ENCODE data around the gene ETNPPL.

Gene ETNPPL
- total RNA-seq, result 0 to 0.13 (median 0) reads per million in 9 experiments

DNA sequence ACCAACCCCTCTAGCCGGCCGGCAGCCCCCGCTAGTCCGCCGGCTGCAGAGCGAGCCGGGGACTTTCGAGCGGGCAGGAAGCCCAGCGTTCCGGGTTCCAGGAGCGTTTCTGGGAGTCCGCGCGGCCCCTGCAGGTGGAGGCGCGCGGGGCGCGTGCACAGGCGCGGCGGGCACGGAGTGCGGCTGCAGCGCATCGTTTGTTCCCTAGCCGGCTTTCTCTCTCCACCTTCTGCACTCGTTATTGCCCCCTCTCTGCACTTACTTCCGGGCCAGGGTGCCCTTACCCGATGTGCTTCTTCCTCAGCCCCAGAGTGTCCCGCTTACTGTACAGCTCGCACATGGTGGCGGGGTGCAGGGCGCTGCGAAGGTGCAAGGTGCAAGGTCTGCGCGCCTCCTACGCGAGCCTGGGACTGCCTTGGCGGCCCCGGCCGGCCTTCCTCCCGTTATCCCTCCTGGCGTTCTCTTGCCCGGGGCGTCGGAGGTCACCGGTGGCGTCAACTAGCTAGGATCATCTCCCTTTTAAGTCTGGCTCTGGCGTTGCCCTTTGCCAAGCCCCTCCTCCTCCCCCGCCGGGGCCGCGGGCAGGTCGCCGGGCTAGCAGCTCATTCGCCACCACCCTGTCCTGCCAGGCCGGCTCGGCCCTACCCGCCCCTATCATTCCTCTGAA is at the start of gene ETNPPL:
Gene ETNPPL (minus strand): TSS at position 495 of the 667 bp plus-strand sequence. CDS start 155 bp downstream, at position 340.
- ATAC-seq (replicated peaks) (peak; percentile 66), DNase-seq (peak in 1 of 3 experiments; percentile 3)
- peak within 1 kb of the TSS; percentile 72 to 74 for H3K4me3 Mint-ChIP-seq
- no peaks in the 10 kb centered on the region for H3K9me3 Mint-ChIP-seq
- H3K36me3 Mint-ChIP-seq (ENCODE audit: insufficient read depth), result no peaks in the 10 kb centered on the region
- peaks cover 39 to 42% of the 10 kb centered on the region in 2 donors for H3K27me3 Mint-ChIP-seq
- peak within 1 kb of the TSS in 1 of 2 donors; percentile 1 for H3K27ac Mint-ChIP-seq
- peaks cover 11 to 12% of the 10 kb centered on the region in 2 donors for H3K4me1 Mint-ChIP-seq (ENCODE audit: low read depth in 2 of 2)

DNA sequence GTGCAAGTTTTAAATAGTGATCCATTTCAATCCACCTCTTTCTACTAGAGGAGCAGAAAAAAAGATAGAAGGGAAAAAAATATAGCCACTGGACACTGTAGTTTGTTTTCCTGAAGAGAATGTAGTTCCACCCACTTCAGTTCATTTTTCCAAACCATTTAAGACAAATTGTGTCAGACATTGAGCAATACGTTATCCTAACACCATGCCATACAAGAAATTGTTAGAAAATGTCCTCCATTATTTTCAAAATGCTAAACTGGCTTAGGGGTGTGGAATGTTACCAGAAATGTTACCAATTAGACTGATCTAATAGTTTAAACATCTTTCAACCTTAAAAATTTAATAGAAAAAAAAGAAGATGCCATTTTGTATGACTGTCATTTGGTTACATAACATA is 48.6 kb upstream of the ETNPPL start:
- ATAC-seq (replicated peaks) (no peak), DNase-seq (no peak)
- Mint-ChIP-seq H3K27me3 (peaks cover 19 to 26% of the 10 kb centered on the region in 2 donors), H3K27ac (no peak overlapping the region), H3K4me1 (ENCODE audit: low read depth in 2 of 2) (no peaks in the 10 kb centered on the region), H3K4me3 (no peak overlapping the region), H3K9me3 (no peaks in the 10 kb centered on the region), H3K36me3 (ENCODE audit: insufficient read depth) (no peaks in the 10 kb centered on the region)

DNA sequence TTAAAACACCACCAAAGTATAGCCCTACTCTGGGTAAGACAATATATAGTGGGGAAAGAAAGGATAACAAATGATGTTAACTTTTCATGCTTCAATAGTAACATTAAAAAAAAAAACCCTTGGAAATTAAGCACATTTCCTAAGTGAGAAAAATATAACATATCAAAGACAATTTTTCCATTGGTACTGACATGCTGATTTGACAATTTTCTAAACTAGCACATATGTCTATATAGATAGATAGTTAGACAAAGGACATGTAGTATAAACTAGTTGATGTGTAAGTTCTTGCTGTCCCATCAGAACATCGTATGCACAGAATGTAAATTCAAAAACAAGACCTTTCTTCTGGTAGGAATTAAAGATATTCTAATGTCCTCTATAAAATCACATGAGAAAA is 47.2 kb upstream of the ETNPPL start:
- Mint-ChIP-seq H3K27ac (no peak overlapping the region), H3K4me3 (no peak overlapping the region), H3K4me1 (ENCODE audit: low read depth in 2 of 2) (no peaks in the 10 kb centered on the region), H3K9me3 (no peaks in the 10 kb centered on the region), H3K27me3 (peaks cover 8 to 19% of the 10 kb centered on the region in 2 donors), H3K36me3 (ENCODE audit: insufficient read depth) (no peaks in the 10 kb centered on the region)
- DNase-seq (no peak), ATAC-seq (replicated peaks) (no peak)

DNA sequence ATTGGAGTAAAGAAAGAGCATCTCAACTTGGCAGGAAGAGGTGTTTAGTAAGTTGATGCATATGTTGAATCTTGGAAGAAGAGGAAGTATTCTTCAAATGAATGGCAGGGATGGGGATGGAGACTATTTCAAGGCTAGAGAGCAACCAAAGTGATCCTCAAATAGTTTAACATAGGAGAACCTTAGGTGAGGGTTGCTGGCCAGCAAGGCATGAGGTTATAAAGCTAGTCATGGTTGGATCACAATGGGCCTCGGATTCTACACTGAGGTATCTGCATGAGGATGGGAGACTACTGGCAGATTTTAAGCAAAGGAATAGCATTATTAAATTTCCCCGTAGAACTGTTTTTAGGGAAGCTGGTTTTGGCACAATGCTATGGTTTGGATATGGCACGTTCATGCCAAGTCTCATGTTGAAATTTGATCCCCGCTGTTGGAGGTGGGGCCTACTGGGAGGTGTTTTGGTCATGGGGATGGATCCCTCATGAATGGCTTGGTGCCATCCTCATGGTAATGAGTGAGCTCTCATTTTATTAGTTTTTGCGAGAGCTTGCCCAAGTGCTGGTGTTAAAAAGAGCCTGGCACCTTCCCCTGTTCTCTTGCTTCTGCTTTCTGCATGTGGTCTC is 41.9 kb upstream of the ETNPPL start:
- Mint-ChIP-seq H3K27ac (no peak overlapping the region), H3K27me3 (peaks cover 0 to 8% of the 10 kb centered on the region in 2 donors), H3K9me3 (no peaks in the 10 kb centered on the region), H3K4me3 (no peak overlapping the region), H3K36me3 (ENCODE audit: insufficient read depth) (no peaks in the 10 kb centered on the region), H3K4me1 (ENCODE audit: low read depth in 2 of 2) (no peaks in the 10 kb centered on the region)
- ATAC-seq (replicated peaks) (no peak), DNase-seq (no peak)

DNA sequence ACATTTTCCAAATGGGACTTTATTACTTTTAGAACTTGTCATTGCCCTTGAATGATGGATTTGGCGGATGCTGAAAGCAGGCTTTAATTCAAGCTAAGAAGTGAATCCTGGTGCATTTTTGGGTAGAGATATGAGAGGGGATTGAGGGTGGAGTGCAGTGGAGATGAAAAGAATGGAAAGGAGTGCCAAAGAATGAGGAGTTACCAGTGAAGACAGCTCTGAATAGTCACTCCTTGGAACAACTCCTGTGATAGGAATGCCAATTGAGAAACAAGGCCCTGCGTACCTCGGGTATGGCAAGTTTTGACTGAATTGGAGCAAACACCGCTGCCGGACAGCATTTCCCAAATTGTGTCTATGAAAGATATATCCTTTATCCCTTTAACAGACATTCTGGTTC is 36.5 kb upstream of the ETNPPL start:
- DNase-seq (no peak), ATAC-seq (replicated peaks) (no peak)
- Mint-ChIP-seq H3K4me3 (no peak overlapping the region), H3K27ac (no peak overlapping the region), H3K36me3 (ENCODE audit: insufficient read depth) (no peaks in the 10 kb centered on the region), H3K4me1 (ENCODE audit: low read depth in 2 of 2) (no peaks in the 10 kb centered on the region), H3K27me3 (peaks cover 6% of the 10 kb centered on the region in 2 donors), H3K9me3 (no peaks in the 10 kb centered on the region)

DNA sequence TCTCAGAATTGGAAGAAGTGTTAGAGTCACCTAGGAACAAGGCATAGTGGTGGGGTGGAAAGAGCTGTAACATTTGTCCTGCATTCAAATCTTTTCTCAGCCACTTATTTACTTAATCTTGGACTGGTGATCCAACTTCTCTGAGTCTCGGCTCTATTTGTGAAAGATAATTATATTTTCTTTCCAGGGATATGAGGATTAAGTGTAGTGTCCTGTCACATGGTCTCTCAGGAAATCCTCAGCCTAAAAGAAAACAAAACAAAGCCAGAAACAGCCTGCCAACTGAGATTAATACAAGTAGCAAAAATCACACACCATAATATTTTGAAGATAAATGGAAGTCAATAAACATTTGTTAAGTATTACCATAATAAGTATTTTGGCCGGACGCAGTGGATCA is 33.3 kb upstream of the ETNPPL start:
- H3K36me3 Mint-ChIP-seq (ENCODE audit: insufficient read depth), result no peaks in the 10 kb centered on the region
- no peak overlapping the region for H3K4me3 Mint-ChIP-seq
- ATAC-seq (replicated peaks), result no peak
- DNase-seq, result no peak
- H3K9me3 Mint-ChIP-seq, result no peaks in the 10 kb centered on the region
- peaks cover 6% of the 10 kb centered on the region in 2 donors for H3K27me3 Mint-ChIP-seq
- H3K27ac Mint-ChIP-seq, result no peak overlapping the region
- H3K4me1 Mint-ChIP-seq (ENCODE audit: low read depth in 2 of 2), result no peaks in the 10 kb centered on the region

DNA sequence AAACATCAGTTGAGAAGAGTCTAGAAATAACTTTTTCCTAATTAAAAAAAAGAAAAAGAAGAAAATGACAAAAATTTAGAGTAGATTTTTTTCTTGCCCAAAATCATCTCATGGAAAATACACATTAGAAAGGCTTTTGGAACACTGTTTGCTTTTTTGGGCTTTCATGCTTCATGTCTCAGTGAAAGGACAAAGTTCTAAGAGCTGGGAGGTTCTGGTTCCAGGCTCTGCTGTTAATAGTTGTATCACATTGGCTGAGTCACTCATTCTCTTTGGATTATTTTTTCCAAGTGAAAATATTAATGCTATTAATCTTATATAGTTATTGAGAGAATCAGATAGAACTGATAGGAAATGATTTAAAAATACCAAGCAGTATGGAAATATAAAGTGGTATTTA is 32.9 kb upstream of the ETNPPL start:
- no peaks in the 10 kb centered on the region for H3K36me3 Mint-ChIP-seq (ENCODE audit: insufficient read depth)
- no peaks in the 10 kb centered on the region for H3K4me1 Mint-ChIP-seq (ENCODE audit: low read depth in 2 of 2)
- no peak overlapping the region for H3K27ac Mint-ChIP-seq
- no peak overlapping the region for H3K4me3 Mint-ChIP-seq
- ATAC-seq (replicated peaks) (no peak), DNase-seq (no peak)
- peaks cover 6% of the 10 kb centered on the region in 2 donors for H3K27me3 Mint-ChIP-seq
- no peaks in the 10 kb centered on the region for H3K9me3 Mint-ChIP-seq

DNA sequence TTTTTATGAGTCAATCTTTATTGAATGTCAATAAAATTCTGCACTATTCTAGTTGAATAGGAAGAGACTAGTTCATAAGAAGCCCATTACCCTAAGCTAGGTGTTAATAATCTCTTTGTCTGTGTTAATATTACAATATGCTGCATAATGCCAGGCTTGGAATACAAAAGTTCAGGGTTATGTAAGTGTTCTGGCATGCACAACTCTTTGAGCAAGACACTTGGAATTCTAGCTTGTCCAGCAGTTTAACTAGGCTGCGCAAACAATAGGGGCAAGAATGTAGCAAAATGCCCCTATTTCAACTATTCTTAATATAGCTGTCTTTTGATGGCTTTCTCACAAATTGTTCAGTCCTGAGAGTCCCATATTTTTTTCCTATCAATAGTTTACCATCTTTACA is 31.3 kb upstream of the ETNPPL start:
- no peak overlapping the region for H3K27ac Mint-ChIP-seq
- DNase-seq, result no peak
- H3K4me3 Mint-ChIP-seq, result no peak overlapping the region
- H3K4me1 Mint-ChIP-seq (ENCODE audit: low read depth in 2 of 2), result no peaks in the 10 kb centered on the region
- ATAC-seq (replicated peaks), result no peak
- H3K36me3 Mint-ChIP-seq (ENCODE audit: insufficient read depth), result peaks cover 3% of the 10 kb centered on the region
- peaks cover 6% of the 10 kb centered on the region in 2 donors for H3K27me3 Mint-ChIP-seq
- no peaks in the 10 kb centered on the region for H3K9me3 Mint-ChIP-seq

DNA sequence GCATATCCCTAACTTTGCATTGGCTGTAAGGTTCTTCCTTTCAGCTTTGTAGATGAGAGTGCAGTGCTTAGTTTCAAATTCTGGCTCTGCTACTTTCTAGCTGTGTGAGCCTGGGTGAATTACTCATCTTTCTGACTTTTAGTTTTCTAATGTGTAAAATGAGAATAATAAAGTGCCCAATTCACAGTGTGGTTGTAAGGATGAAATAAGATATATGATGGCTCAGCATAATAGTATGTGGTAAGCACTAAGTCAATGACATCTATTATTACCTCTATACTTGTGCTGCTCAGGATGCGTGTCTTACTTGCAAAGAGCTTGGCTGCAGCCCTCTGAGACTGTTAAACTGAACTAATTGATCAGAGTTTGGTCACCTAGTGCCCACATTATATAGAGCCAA is 30.6 kb upstream of the ETNPPL start:
- no peaks in the 10 kb centered on the region for H3K9me3 Mint-ChIP-seq
- peaks cover 6% of the 10 kb centered on the region in 2 donors for H3K27me3 Mint-ChIP-seq
- H3K36me3 Mint-ChIP-seq (ENCODE audit: insufficient read depth), result peaks cover 3% of the 10 kb centered on the region
- H3K4me3 Mint-ChIP-seq, result no peak overlapping the region
- H3K4me1 Mint-ChIP-seq (ENCODE audit: low read depth in 2 of 2), result no peaks in the 10 kb centered on the region
- no peak for ATAC-seq (replicated peaks)
- no peak for DNase-seq
- H3K27ac Mint-ChIP-seq, result no peak overlapping the region

DNA sequence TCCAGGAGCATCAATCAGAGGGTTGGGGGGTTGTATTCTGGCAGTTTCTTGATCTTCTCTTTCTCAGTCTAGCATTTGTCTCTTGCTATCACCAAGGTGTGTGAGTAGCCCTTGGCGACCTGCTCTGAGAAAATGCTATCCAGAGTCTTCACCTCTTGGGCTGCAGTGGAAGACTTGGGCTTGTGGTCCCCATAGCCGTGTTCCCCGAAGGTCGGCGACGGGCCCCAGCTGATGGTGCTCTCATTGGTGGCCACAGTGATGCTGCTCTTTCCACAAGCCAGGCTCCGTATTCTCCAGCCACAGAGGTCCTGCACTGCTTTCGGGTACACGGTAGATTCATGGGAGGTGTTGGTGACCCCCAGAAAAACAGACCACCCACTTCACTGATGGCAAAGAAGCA is 25.9 kb upstream of the ETNPPL start:
- Mint-ChIP-seq H3K27me3 (peaks cover 0 to 18% of the 10 kb centered on the region in 2 donors), H3K9me3 (no peaks in the 10 kb centered on the region)

DNA sequence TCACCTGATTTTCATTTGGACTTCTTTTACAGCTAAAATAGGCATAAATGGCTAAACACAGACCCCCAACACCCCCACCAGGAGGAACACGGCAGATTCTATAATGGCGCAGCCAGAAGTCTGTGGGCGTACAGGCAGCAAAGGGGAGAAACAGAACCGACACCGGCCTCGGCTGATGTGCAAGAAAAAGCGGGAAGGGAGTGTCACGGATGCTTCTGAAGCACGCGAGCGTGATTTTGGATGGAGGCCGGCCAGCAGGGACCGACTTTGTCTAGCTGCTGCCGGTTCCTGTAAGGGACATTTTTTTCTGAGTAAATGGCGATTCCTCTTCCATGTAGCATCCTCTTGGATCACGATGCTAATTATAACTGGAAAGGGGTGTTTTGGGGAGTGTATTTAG is 24.9 kb upstream of the ETNPPL start:
- ATAC-seq (replicated peaks) (no peak), DNase-seq (no peak)
- H3K36me3 Mint-ChIP-seq (ENCODE audit: insufficient read depth), result peaks cover 6% of the 10 kb centered on the region
- H3K27ac Mint-ChIP-seq, result no peak overlapping the region
- H3K4me3 Mint-ChIP-seq, result no peak overlapping the region
- H3K9me3 Mint-ChIP-seq, result no peaks in the 10 kb centered on the region
- no peaks in the 10 kb centered on the region for H3K4me1 Mint-ChIP-seq (ENCODE audit: low read depth in 2 of 2)
- H3K27me3 Mint-ChIP-seq, result peaks cover 0 to 18% of the 10 kb centered on the region in 2 donors

More for the DNA sequence above, 25.9 kb upstream of the ETNPPL start:
- ATAC-seq (replicated peaks), result no peak
- peaks cover 6% of the 10 kb centered on the region for H3K36me3 Mint-ChIP-seq (ENCODE audit: insufficient read depth)
- DNase-seq, result no peak
- H3K4me3 Mint-ChIP-seq, result no peak overlapping the region
- H3K4me1 Mint-ChIP-seq (ENCODE audit: low read depth in 2 of 2), result no peaks in the 10 kb centered on the region
- H3K27ac Mint-ChIP-seq, result no peak overlapping the region

DNA sequence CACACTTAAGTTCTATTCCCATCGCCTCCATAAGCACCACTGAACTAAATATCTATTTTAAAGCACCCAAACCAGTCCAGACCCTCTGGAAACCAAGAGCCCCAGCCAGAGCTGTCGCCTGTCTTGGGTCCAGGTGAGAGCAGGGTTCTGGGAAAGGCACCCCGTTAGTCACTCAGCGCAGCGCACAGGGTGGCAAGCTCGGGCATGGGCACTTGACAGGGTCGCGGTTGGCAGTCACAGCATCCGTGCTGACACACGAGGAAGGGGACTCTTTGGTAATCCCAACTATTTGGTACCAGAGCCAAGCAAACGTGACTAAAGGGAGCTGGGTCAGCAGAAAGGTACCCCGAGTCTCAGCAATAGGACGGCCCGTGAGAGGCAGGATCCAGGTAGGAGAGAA is 24.3 kb upstream of the ETNPPL start:
- Mint-ChIP-seq H3K4me1 (ENCODE audit: low read depth in 2 of 2) (no peaks in the 10 kb centered on the region), H3K9me3 (no peaks in the 10 kb centered on the region), H3K36me3 (ENCODE audit: insufficient read depth) (peaks cover 6% of the 10 kb centered on the region), H3K27ac (no peak overlapping the region), H3K4me3 (no peak overlapping the region), H3K27me3 (peaks cover 0 to 18% of the 10 kb centered on the region in 2 donors)
- DNase-seq (no peak), ATAC-seq (replicated peaks) (no peak)

DNA sequence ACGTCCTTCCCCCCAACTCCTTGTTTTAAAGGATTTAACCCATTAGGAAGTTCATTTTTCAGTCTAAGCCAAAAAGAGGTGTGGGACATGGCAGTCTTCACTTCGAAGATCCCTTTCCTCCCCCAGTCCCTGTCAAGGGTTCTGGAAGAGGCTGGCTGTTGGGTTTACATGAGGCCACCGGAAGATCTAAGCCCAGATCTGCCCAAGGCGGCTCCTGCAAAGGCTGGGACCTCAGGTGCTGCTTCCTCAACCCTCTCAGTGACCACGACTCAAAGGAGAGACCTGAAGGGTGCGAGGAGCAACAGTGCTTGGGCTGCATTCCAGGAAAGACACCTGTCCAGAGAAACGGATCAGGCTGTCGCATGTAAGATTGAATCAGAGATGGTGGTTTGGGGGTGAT is 23.5 kb upstream of the ETNPPL start:
- H3K4me1 Mint-ChIP-seq (ENCODE audit: low read depth in 2 of 2), result no peaks in the 10 kb centered on the region
- H3K27ac Mint-ChIP-seq, result no peak overlapping the region
- no peak overlapping the region for H3K4me3 Mint-ChIP-seq
- no peaks in the 10 kb centered on the region for H3K9me3 Mint-ChIP-seq
- ATAC-seq (replicated peaks) (no peak), DNase-seq (no peak)
- H3K27me3 Mint-ChIP-seq, result peaks cover 0 to 18% of the 10 kb centered on the region in 2 donors
- H3K36me3 Mint-ChIP-seq (ENCODE audit: insufficient read depth), result peaks cover 6% of the 10 kb centered on the region

Data from effector memory CD8-positive, alpha-beta T cell (primary cell).